Stomach smooth muscle (tissue), 2 donors: ENCODE results near the gene NPW.
"Not testable (repeated sequence)": the region's sequence is repeated elsewhere in the genome, so short reads cannot be mapped to it uniquely, and the experiment has no call there.

Experiments used
- H3K27ac ChIP-seq: one replicate; pipeline ENCODE4 v1.7.0; 2013; ENCODE audit warnings: mild to moderate bottlenecking, low read length, inconsistent platforms
- H3K27me3 ChIP-seq, 2 donors: one replicate each; pipeline ENCODE4 v1.7.0; 2013; ENCODE audit warnings: low read length in 2 of 2; ENCODE audit not compliant: insufficient read depth in 2 of 2, control insufficient read depth in 1 of 2
- H3K36me3 ChIP-seq, 2 donors: one replicate each; pipeline ENCODE4 v1.7.0; 2013; ENCODE audit warnings: low read length in 2 of 2; ENCODE audit not compliant: control insufficient read depth in 2 of 2, insufficient read depth in 2 of 2
- H3K4me1 ChIP-seq: one replicate; pipeline ENCODE4 v1.7.0; 2013; ENCODE audit warnings: low read length; ENCODE audit not compliant: control insufficient read depth, insufficient read depth
- H3K4me3 ChIP-seq, 2 donors: one replicate each; pipeline ENCODE4 v1.7.0; 2013; ENCODE audit warnings: low read length in 2 of 2
- H3K9ac ChIP-seq, 2 donors: one replicate each; pipeline ENCODE4 v1.7.0; 2013; ENCODE audit warnings: low read length in 2 of 2, mild to moderate bottlenecking in 1 of 2
- H3K9me3 ChIP-seq, 2 donors: one replicate each; pipeline ENCODE4 v1.7.0; 2013; ENCODE audit warnings: low read length in 2 of 2; ENCODE audit not compliant: control insufficient read depth in 2 of 2
- donor health status: healthy.
- donor health status: Pancreatic carcinoma.

NPW gene

DNA sequence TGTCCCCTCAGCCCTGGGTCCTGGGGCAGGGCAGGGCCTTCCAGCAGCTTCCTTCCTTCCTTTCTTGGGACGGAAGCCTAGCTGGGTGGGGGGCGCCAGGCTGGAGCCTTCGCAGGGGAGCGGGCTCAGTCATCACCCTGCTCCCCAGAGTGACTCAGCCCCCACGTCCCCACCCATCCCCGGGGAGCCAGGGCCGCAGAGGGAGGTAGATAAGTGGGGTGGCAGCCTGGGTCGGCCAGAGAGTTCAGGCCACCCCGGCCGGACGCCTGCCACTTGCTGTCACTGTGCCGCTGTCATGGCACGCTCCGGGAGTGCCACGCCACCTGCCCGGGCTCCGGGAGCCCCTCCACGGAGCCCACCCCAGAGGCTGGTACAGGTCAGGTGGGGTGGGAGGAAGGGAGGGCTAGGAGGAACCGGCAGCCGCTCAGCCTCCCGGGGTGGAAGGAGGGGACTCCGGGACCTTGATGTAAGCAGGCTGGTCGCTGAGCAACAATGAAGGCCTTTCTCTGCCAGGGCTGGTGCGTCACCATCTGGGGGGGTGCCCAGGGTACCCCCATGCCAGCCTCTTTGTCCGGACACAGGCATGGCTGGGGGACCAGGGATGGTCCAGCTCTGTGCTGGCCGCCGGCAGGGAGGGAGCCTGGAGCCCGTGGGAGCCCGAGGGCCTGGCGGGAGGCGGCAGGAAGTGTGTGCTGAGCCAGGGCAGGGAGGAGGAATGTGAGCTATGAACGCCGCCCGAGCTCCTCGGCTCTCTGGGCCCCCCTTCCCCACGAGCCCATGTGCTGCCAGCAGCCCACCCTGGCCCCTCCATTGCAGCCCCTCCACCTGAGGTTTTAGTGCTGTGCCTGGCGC lies 13.7 kb downstream of the NPW start:
- peaks cover 0 to 4% of the 10 kb centered on the region in 2 donors for H3K36me3 ChIP-seq
- H3K9ac ChIP-seq: peak overlapping the region; percentile 58
- no peaks in the 10 kb centered on the region for H3K9me3 ChIP-seq
- H3K27me3 ChIP-seq: no peaks in the 10 kb centered on the region
- peak overlapping the region; percentile 90 for H3K27ac ChIP-seq
- H3K4me3 ChIP-seq: peak overlapping the region; percentile 59 to 69
- H3K4me1 ChIP-seq: peaks cover 65% of the 10 kb centered on the region

DNA sequence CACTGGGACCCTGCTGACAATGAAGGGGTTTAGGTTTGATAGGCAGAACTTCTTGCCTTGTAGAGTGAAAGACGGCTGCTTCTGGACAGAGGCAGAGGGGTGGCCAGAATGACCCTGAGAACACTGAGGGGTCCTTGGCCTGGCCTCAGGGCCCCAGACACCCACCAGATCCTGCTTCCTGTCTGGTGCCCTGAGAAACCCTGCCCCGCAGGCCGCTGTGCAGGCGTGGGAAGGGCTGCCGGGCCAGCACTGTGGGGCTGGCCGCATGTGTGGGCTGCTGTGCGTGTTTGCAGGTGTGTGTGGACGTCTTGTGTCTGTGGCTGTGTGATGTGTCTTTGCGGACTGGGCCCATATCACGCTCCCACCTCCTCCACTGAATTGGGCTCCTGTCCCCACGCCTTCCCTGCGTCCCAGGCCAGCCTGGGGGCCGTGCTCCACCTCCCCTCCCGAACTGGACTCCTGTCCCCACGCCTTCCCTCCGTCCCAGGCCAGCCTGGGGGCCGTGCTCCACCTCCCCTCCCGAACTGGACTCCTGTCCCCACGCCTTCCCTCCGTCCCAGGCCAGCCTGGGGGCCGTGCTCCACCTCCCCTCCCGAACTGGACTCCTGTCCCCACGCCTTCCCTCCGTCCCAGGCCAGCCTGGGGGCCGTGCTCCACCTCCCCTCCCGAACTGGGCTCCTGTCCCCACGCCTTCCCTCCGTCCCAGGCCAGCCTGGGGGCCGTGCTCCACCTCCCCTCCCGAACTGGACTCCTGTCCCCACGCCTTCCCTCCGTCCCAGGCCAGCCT lies 14.5 kb downstream of the NPW start:
- peaks cover 66% of the 10 kb centered on the region for H3K4me1 ChIP-seq
- H3K4me3 ChIP-seq: peak overlapping the region; percentile 59 to 69
- H3K9ac ChIP-seq: peak overlapping the region; percentile 58

DNA sequence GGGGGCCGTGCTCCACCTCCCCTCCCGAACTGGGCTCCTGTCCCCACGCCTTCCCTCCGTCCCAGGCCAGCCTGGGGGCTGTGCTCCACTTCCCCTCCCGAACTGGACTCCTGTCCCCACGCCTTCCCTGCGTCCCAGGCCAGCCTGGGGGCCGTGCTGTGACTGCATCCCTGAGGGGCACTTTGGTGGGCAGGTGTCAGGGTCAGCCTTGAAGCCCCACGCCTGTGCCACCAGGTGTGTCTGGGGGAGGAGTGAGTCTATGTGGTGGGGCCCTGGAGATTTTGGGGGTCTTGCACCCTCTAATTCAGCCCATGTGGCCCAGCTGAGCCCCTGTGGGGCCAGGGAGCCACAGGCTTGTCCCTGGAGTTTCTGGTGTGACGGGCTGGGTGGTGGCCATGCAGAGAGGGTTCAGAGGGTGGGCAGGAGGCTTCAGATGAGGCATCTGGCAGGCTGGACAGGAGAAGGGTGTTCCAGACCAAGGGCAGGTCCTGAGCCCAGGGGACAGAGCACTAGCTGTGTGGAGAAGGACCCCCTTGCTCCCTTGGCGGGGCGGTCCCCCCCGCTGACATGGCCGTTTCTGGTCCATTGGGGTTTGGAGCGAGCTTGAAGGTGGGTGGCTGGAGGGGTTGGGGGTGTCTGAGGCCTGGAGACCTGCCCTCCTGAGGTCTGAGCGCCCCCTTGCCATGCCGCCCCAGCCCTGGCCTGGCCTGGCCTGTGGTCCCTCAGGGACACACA lies 15.3 kb downstream of the NPW start:
- Histone ChIP-seq H3K4me3 (peak overlapping the region in 1 of 2 donors; percentile 47), H3K27ac (peak overlapping the region; percentile 78), H3K36me3 (peaks cover 0 to 1% of the 10 kb centered on the region in 2 donors), H3K27me3 (no peaks in the 10 kb centered on the region), H3K9ac (peak overlapping the region; percentile 22 to 29), H3K9me3 (no peaks in the 10 kb centered on the region), H3K4me1 (peaks cover 74% of the 10 kb centered on the region)

More for the DNA sequence above, 14.5 kb downstream of the NPW start:
- not testable (repeated sequence) for H3K9me3 ChIP-seq, H3K27me3 ChIP-seq, H3K36me3 ChIP-seq
- peak overlapping the region; percentile 90 for H3K27ac ChIP-seq

GRCh38 chr16:2035431-2036199 lies 16.0 kb downstream of the NPW start:
- peak overlapping the region in 1 of 2 donors; percentile 47 for H3K4me3 ChIP-seq
- peak overlapping the region; percentile 32 to 62 for H3K9ac ChIP-seq
- no peaks in the 10 kb centered on the region for H3K36me3 ChIP-seq
- no peaks in the 10 kb centered on the region for H3K27me3 ChIP-seq
- H3K9me3 ChIP-seq: no peaks in the 10 kb centered on the region
- peak overlapping the region; percentile 78 for H3K27ac ChIP-seq
- peaks cover 73% of the 10 kb centered on the region for H3K4me1 ChIP-seq

DNA sequence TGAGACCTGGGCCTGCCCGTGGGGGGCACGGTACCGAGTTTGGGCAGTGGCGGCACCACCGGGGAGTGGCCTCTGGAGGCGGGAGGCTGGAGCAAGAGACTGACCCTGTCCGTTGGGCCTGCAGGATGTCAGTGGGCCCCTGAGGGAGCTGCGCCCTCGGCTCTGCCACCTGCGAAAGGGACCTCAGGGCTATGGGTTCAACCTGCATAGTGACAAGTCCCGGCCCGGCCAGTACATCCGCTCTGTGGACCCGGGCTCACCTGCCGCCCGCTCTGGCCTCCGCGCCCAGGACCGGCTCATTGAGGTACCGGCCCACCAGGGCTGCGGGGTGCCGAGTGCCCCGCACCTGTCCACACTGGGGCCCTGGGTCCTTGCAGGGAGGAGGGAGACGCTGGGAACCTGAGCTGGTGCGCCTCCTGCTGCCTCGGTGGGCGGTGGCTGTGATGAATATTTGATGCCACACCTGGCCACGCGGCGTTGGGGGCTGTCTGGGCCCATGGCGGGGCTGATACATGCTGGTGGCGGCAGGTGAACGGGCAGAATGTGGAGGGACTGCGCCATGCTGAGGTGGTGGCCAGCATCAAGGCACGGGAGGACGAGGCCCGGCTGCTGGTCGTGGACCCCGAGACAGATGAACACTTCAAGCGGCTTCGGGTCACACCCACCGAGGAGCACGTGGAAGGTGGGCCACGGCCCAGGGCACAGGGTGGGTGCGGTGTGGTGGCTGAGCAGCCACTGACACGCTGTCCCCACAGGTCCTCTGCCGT lies 16.8 kb downstream of the NPW start:
- Histone ChIP-seq H3K4me3 (peak overlapping the region in 1 of 2 donors; percentile 47), H3K27ac (peak overlapping the region; percentile 78), H3K9ac (peak overlapping the region; percentile 32 to 62), H3K4me1 (peaks cover 73% of the 10 kb centered on the region), H3K9me3 (no peaks in the 10 kb centered on the region), H3K36me3 (no peaks in the 10 kb centered on the region), H3K27me3 (no peaks in the 10 kb centered on the region)

DNA sequence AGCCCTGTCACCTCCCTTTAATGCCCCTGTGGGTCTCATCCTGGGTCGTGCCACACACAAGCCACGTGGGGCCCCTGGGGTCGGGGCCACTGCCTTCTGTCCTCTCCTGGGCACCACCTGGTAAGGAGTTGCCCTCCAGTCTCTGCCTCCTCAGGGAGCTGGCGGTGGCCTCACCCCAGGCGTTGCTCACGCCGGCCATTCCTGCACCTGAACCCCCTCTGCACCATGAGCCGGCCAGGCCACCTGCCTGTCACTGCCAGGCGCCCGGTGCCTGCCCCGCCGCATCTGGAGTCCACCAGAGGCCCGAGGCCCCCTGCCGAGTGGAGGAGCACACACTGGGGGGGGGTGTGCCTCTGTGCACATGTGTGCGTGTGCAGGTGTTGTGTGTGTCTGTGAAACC lies 17.5 kb downstream of the NPW start:
- Histone ChIP-seq H3K9me3 (no peaks in the 10 kb centered on the region), H3K4me1 (peaks cover 76% of the 10 kb centered on the region), H3K36me3 (no peaks in the 10 kb centered on the region), H3K4me3 (no peak overlapping the region), H3K27me3 (no peaks in the 10 kb centered on the region), H3K9ac (no peak overlapping the region), H3K27ac (peak overlapping the region; percentile 78)

DNA sequence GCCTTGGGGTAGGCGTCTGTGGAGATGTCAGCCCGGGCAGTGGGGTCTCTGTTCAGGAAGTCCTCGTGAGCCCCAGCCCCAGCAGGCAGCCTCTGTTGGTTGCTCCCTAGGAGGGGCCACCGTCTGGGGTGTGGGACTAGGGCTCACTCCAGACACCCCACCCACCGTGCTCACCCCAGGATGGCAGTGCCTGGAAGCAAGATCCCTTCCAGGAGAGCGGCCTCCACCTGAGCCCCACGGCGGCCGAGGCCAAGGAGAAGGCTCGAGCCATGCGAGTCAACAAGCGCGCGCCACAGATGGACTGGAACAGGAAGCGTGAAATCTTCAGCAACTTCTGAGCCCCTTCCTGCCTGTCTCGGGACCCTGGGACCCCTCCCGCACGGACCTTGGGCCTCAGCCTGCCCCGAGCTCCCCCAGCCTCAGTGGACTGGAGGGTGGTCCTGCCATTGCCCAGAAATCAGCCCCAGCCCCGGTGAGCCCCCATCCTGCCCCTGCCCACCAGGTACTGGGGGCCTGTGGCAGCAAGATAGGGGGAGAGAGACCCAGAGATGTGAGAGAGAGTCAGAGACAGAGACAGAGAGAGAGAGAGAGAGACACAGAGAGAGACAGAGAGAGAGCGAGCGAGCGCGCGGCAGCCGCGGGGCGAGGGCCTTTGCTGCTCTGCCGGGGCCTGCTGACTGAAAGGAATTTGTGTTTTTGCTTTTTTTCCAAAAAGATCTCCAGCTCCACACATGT lies 18.2 kb downstream of the NPW start:
- Histone ChIP-seq H3K27ac (peak overlapping the region; percentile 24), H3K9me3 (no peaks in the 10 kb centered on the region), H3K9ac (no peak overlapping the region), H3K4me3 (no peak overlapping the region), H3K4me1 (peaks cover 71% of the 10 kb centered on the region), H3K27me3 (no peaks in the 10 kb centered on the region), H3K36me3 (no peaks in the 10 kb centered on the region)

GRCh38 chr16:2038382-2039231 lies 19.0 kb downstream of the NPW start:
- Histone ChIP-seq H3K9me3 (no peaks in the 10 kb centered on the region), H3K36me3 (peaks cover 0 to 2% of the 10 kb centered on the region in 2 donors), H3K4me3 (peak overlapping the region in 1 of 2 donors; percentile 40), H3K27me3 (no peaks in the 10 kb centered on the region), H3K9ac (no peak overlapping the region), H3K4me1 (peaks cover 71% of the 10 kb centered on the region), H3K27ac (peak overlapping the region; percentile 46)
